NCI-H1930 (cell line): Measurements from ENCODE around the gene MICOS13.
A peak's percentile ranks its signal among the peaks of the same experiment; 100 is the strongest.

ENCODE experiments used
- DNase-seq, 2 experiments: peaks; one replicate each; lab custom pipeline; 2025; lab: John Stamatoyannopoulos, UW

Gene MICOS13

DNA sequence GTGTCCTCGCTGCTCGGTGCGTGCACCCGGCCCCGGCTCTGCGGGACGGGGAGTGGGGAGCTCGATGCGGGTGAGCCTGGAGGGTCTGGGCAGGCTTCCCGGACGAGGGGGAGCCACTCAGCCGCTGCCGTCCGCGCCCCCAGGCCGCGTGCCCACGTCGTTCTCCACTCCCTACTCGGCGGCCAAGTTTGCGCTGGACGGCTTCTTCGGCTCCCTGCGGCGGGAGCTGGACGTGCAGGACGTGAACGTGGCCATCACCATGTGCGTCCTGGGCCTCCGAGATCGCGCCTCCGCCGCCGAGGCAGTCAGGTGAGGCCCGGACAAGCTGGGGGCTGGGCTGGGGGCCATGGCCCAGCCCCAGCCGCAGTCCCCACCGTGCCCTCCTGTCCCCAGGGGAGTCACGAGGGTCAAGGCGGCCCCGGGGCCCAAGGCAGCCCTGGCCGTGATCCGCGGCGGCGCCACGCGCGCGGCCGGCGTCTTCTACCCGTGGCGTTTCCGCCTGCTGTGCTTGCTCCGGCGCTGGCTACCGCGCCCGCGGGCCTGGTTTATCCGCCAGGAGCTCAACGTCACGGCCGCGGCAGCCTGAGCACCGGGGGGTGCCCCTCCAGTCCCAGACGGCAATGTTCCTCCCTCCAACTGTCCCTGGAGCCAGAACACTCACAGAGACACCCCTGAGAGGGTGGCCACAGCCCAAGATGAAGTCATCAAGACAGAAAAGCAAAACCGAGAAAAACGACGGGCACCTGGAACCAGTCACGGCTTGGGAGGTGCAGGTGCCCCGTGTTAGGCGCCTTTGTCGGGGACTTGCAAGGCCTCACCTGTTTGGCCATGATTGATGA is 7.3 kb upstream of the MICOS13 start:
- no peak for DNase-seq

GRCh38 chr19:5686647-5687359 is 6.5 kb upstream of the MICOS13 start:
- peak; percentile 62 to 72 for DNase-seq

DNA sequence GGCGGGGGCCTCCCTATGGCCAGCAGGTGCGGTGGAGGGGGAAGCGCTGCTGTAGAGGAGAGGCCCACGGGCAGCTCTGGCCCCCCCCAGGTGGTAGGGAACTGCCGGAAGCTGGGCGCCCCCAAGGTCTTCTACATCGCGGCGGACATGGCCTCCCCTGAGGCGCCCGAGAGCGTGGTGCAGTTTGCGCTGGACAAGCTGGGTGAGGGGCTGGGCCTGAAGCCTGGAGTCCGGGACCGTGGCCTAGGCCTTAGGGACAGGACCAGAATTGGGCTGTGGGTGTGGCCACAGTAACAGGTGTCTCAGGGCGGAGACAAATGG is 6.0 kb upstream of the MICOS13 start:
- DNase-seq: no peak

DNA sequence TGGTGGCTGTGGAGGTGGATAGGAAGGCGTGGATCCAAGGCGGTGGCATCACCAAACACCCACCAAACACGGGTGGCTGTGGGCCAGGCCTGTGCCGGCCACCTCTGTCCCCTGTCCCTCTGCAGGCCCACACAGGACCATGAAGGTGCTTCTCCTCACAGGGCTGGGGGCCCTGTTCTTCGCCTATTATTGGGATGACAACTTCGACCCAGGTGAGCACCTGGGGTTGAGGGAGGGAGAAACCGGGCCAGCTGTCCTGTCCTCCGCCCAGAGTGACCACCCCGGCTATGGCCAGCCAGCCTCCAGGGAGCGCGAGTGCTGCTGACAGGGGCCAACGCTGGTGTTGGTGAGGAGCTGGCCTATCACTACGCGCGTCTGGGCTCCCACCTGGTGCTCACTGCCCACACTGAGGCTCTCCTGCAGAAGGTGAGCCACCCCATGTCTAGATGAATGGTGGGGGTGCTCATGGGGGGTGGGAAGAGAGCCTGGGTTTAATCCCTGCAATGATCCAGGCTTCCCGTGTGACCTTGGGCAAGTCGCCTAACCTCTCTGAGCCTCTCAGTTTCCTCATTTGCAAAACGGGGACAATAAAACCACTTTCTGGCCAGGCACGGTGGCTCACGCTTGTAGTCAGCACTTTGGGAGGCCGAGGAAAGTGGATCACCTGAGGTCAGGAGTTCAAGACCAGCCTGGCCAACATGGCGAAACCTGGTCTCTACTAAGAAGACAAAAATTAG is 4.5 kb upstream of the MICOS13 start:
- no peak for DNase-seq

DNA sequence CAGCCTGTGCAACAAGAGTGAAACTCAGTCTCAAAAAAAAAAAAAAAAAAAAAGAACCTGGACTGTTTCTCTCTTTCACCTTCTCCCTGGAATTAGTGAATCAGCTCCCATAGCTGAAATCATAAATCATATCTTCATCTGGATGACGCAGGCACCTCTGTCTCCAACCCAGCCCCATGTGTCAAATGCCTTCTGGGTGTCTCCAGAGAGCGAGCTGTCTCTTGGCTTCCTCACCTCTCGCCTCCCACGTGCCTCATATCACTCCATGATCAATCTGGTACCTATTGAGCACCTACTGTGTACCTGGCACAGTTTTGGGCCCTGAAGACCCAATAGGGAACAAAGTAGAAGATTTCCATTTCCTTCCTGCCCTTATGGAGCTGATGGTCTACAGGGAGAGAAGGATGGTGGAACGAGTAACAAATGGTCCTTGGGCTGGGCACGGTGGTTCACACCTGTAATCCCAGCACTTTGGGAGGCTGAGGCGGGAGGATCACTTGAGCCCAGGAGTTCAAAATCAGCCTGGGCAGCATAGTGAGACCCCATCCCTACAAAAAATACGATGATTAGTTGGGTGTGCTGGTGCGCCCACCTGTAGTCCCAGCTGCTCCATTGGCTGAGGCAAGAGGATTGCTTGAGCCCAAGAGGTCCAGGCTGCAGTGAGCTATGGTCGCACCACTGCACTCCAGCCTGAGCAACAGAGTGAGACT is 3.0 kb upstream of the MICOS13 start:
- no peak for DNase-seq

DNA sequence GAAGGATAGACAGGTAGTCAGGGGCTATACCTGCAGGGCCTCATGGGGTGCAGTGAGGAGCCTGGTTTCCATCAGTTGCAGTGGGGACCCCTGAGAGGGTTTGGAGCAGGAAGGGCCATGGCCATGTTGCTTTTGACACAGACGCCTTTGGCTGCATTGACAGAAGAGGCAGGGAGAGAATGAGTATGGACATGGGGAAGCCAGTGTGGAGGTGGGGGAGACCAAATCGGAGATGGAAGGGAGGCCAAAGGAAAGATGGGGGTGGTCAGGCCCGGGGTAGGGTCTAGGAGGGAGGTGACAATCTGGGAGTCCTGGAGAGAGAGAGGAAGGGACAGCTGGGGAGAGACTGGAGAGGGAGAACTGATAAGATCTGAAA is 1.8 kb upstream of the MICOS13 start:
- no peak for DNase-seq

- DNase-seq: no peak
Measured at GRCh38 chr19:5681391-5682106, 1.2 kb upstream of the MICOS13 start.

DNA sequence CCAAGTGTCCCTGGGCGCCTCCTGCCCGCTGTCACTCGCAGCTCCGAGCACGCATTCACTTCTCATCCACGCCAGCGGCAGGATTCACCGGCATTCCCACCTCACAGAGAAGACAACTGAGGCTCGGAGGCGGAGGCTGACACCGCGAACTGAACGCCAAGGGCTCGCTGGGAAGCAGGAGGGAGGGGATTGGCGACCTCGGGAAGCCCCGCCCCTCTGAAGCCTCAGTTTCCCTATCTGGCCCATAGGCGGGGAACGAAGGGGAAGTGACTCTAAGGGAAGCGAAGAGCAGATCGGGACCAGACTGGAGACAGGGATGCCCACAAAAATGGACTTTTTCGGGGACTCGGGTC is 256 bp downstream of the MICOS13 start:
- DNase-seq: no peak

DNA sequence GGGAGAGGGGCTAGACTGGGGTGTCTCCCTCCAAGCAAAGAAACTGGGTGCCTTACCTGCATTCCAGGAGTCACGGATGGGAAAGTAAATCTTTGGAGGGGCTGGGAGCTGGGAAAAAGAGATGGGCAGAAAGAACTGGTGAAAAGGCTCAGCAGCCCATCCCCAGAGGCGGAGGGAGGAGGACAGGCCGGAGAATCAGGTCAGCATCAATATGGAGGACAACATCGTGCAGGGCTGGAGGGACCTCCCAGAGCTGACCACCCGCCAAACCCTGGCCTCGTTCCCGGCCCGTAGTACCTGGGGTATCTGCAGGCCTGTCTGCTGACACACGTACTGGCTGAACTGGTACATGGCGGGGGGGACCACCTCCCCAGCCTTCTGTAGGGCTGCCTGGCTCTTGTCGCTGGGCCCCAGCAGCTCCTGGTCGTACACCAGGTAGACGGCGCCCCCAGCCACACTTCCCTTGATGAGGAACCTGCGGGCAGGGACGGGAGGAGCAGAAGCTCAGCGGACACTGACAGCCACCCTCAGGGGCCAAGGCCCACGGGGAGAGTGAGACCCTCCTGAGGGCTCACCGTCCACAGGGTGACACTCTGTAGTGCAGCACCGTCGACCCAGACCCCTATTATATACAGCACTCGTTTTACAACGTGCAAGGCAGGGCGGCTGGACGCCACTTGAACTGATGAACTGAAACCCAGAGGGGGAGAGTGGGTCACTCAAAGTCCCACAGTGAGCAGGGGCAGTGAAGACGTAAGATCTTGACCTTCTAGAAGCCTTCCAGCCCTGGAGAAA is 830 bp downstream of the MICOS13 start:
- DNase-seq: no peak

- no peak for DNase-seq
Measured at GRCh38 chr19:5678071-5678718, 2.1 kb downstream of the MICOS13 start.

- no peak for DNase-seq
Measured at GRCh38 chr19:5677580-5677979, 2.7 kb downstream of the MICOS13 start.

- no peak for DNase-seq
Measured at GRCh38 chr19:5677136-5677535, 3.2 kb downstream of the MICOS13 start.

GRCh38 chr19:5676772-5677105 is 3.6 kb downstream of the MICOS13 start:
- no peak for DNase-seq

- DNase-seq: no peak
Measured at GRCh38 chr19:5676105-5676771, 4.1 kb downstream of the MICOS13 start.

- DNase-seq: no peak
Measured at GRCh38 chr19:5674714-5675113, 5.6 kb downstream of the MICOS13 start.

GRCh38 chr19:5673752-5674151 is 6.6 kb downstream of the MICOS13 start:
- DNase-seq: no peak

GRCh38 chr19:5672708-5673459 is 7.4 kb downstream of the MICOS13 start:
- no peak for DNase-seq

- DNase-seq: no peak
Measured at GRCh38 chr19:5671600-5671999, 8.7 kb downstream of the MICOS13 start.

GRCh38 chr19:5669212-5669611 is 11.1 kb downstream of the MICOS13 start:
- DNase-seq: no peak
